IMR-90 (cell line): Measurements from ENCODE around the gene NEDD4L.

Experiments used
- BHLHE40 ChIP-seq: fragments of 150-350 bp; IDR thresholded peaks from 2 replicates; pipeline ENCODE4 v1.6.1; 2016; ENCODE audit warnings: mild to moderate bottlenecking, low read depth, low read length
- CEBPB ChIP-seq: IDR thresholded peaks from 2 replicates; pipeline ENCODE4 v1.6.1; 2012; ENCODE audit warnings: low read depth, low read length, improper control_type of control experiment
- CHD1 ChIP-seq: IDR thresholded peaks from 2 replicates; pipeline ENCODE4 v1.6.1; 2012; ENCODE audit warnings: low read depth, low read length, improper control_type of control experiment
- CTCF ChIP-seq: conservative IDR thresholded peaks from 2 replicates; pipeline ENCODE4 v1.5.1; 2012; ENCODE audit warnings: mild to moderate bottlenecking, low read depth, low read length, improper control_type of control experiment
- ELK1 ChIP-seq: fragments of 150-350 bp; IDR thresholded peaks from 2 replicates; pipeline ENCODE4 v1.6.1; 2016; ENCODE audit warnings: low read depth, mild to moderate bottlenecking, low read length, moderate library complexity, borderline replicate concordance
- FOS ChIP-seq: fragments of 150-350 bp; IDR thresholded peaks from 2 replicates; pipeline ENCODE4 v1.6.1; 2016; ENCODE audit warnings: low read depth, low read length
- MXI1 ChIP-seq: IDR thresholded peaks from 2 replicates; pipeline ENCODE4 v1.6.1; 2012; ENCODE audit warnings: low read depth, mild to moderate bottlenecking, low read length, moderate library complexity, borderline replicate concordance
- POLR2A ChIP-seq: IDR thresholded peaks from 2 replicates; pipeline ENCODE4 v1.6.1; 2012; ENCODE audit warnings: mild to moderate bottlenecking, low read depth, low read length
- RAD21 ChIP-seq: IDR thresholded peaks from 2 replicates; pipeline ENCODE4 v1.6.1; 2012; ENCODE audit warnings: low read length, improper control_type of control experiment
- RFX5 ChIP-seq: IDR thresholded peaks from 2 replicates; pipeline ENCODE4 v1.8.0; 2012; ENCODE audit warnings: low read depth, mild to moderate bottlenecking, low read length, moderate library complexity
- SMC3 ChIP-seq: fragments of 150-350 bp; IDR thresholded peaks from 2 replicates; pipeline ENCODE4 v1.6.1; 2016; ENCODE audit warnings: low read depth, mild to moderate bottlenecking, antibody characterized with exemption, low read length, moderate library complexity
- USF2 ChIP-seq: fragments of 150-350 bp; IDR thresholded peaks from 2 replicates; pipeline ENCODE4 v1.6.1; 2017; ENCODE audit warnings: mild to moderate bottlenecking, antibody characterized with exemption, low read length, low read depth

GRCh38 chr18:58051765-58052460 lies 7.9 kb downstream of the NEDD4L start:
- TF ChIP-seq RFX5 = no peak
- no peak for TF ChIP-seq POLR2A
- peak; percentile 37 for TF ChIP-seq RAD21
- peak; percentile 36; the same call in 1 of the 2 replicates for TF ChIP-seq CTCF
- no peak for TF ChIP-seq CHD1
- TF ChIP-seq BHLHE40 = no peak
- TF ChIP-seq CEBPB = no peak
- TF ChIP-seq SMC3 = peak; percentile 22; the same call in 1 of the 2 replicates
- TF ChIP-seq ELK1 = no peak
- no peak for TF ChIP-seq MXI1
- no peak for TF ChIP-seq USF2
- no peak for TF ChIP-seq FOS
